H1 (cell line): ENCODE data around the gene SPACA7. TPM values are rescaled to one million over a fixed set of nuclear protein-coding genes. Genes with fewer than 3 reads are reported as not detected.

Experiments used
- CBX8 ChIP-seq: fragments of 300-800, 300-1000 bp; sonication (generic); IDR thresholded peaks from 2 replicates; pipeline ENCODE4 v1.7.1; 2016; ENCODE audit warnings: low read depth, low read length, borderline replicate concordance
- CHD7 ChIP-seq: fragments of 300-600 bp; sonication (generic); IDR thresholded peaks from 2 replicates; pipeline ENCODE4 v1.7.1; 2012; ENCODE audit warnings: low read length, moderate library complexity, mild to moderate bottlenecking, inconsistent platforms; ENCODE audit not compliant: insufficient replicate concordance
- CREB1 ChIP-seq: IDR thresholded peaks from 2 replicates; pipeline ENCODE4 v1.6.1; 2012; ENCODE audit warnings: inconsistent platforms
- GABPA ChIP-seq: IDR thresholded peaks from 2 replicates; pipeline ENCODE4 v1.6.1; 2011; ENCODE audit warnings: mild to moderate bottlenecking, low read length, moderate library complexity, borderline replicate concordance; ENCODE audit not compliant: insufficient read depth
- JUND ChIP-seq: IDR thresholded peaks from 2 replicates; pipeline ENCODE4 v1.6.1; 2011; ENCODE audit warnings: mild to moderate bottlenecking, improper control_type of control experiment, low read length
- KDM5A ChIP-seq: fragments of 200-600 bp; IDR thresholded peaks from 2 replicates; pipeline ENCODE4 v1.7.1; 2012; ENCODE audit warnings: mild to moderate bottlenecking, low read length, inconsistent platforms, mixed read lengths
- RFX5 ChIP-seq: IDR thresholded peaks from 2 replicates; pipeline ENCODE4 v1.6.1; 2011; ENCODE audit warnings: low read depth, low read length, improper control_type of control experiment, borderline replicate concordance
- SIN3A ChIP-seq, 2 experiments: IDR thresholded peaks in 1 of 2; conservative IDR thresholded peaks in 1 of 2; 2 replicates each; pipeline ENCODE4 v1.6.1; 2011 to 2012; ENCODE audit warnings: low read length in 2 of 2, improper control_type of control experiment in 1 of 2, low read depth in 1 of 2, mild to moderate bottlenecking in 1 of 2
- SP1 ChIP-seq: IDR thresholded peaks from 2 replicates; pipeline ENCODE4 v1.6.1; 2011; ENCODE audit warnings: low read depth, low read length
- SUZ12 ChIP-seq: fragments of 200-600 bp; sonication (generic); IDR thresholded peaks from 2 replicates; pipeline ENCODE4 v1.6.1; 2012; ENCODE audit warnings: mild to moderate bottlenecking, inconsistent platforms, low read length, moderate library complexity, mixed read lengths
- TEAD4 ChIP-seq: IDR thresholded peaks from 2 replicates; pipeline ENCODE4 v1.6.1; 2012; ENCODE audit warnings: low read depth, low read length, inconsistent platforms, mixed read lengths
- polyA plus RNA-seq, 7 experiments: library from polyadenylated mRNA; depleted of rRNA in 3 of 7; stranded (reverse) in 5 of 7; unstranded in 2 of 7; fragments of >200 nt in 5 of 7; fragments of 200-250 nt in 2 of 7; gene quantifications; 1 replicate in 5 of 7; 2 replicates in 1 of 7; 4 replicates in 1 of 7; pipeline versions ENCODE4 v1.2.1 to v1.2.3, GENCODE V29; 2011 to 2013; ENCODE audit warnings: missing spikeins in 2 of 7, mixed read lengths in 2 of 7
- total RNA-seq: library from RNA; stranded (reverse); fragmentation: NEBNext Ultra II Directional; extraction: Animal tissue kit (Norgen Biotek cat#: 25700); gene quantifications from 2 replicates; pipeline ENCODE4 v1.2.1, GENCODE V29; 2021

Gene SPACA7
- total and polyA plus RNA-seq, 2 of the 8 experiments (the other 6 are each of a cell fraction or from before 2014, with no cell fraction given) = not detected

GRCh38 chr13:112457485-112457884 lies 81.3 kb downstream of the SPACA7 start (continued):
- no peak for TF ChIP-seq CHD7
- TF ChIP-seq RFX5 = no peak
- no peak for TF ChIP-seq CBX8
- no peak for TF ChIP-seq TEAD4
- no peak for TF ChIP-seq KDM5A
- no peak for TF ChIP-seq SUZ12
- TF ChIP-seq CREB1 = no peak
- no peak for TF ChIP-seq JUND
- no peak for TF ChIP-seq SP1
- no peak for TF ChIP-seq GABPA
- TF ChIP-seq SIN3A (conservative IDR thresholded peaks at IDR 0.05 in 1 of 2, IDR thresholded peaks at IDR 0.05 in 1 of 2; ENCODE audit: low read depth in 1 of 2, low read length in 2 of 2) = no peak
